K562 (cell line): ENCODE results near the gene POLR3A.

ENCODE experiments used
- ETS1 ChIP-seq: conservative IDR thresholded peaks from 2 replicates; pipeline ENCODE4 v1.6.1; 2011; ENCODE audit warnings: low read depth, mild to moderate bottlenecking, low read length; ENCODE audit not compliant: control insufficient read depth
- JUND ChIP-seq, 2 experiments: IDR thresholded peaks; 2 replicates in 1 of 2; 3 replicates in 1 of 2; pipeline ENCODE4 v1.6.1; 2011; ENCODE audit warnings: borderline replicate concordance in 2 of 2, low read depth in 2 of 2, low read length in 2 of 2, improper control_type of control experiment in 1 of 2, missing biosample characterization in 1 of 2, missing genetic modification characterization in 1 of 2, missing genetic modification reagents in 1 of 2
- SNRNP70 ChIP-seq: fragments of 200-400 bp; formaldehyde crosslinking; optimal IDR thresholded peaks from 2 replicates; pipeline ENCODE3; 2017; ENCODE audit warnings: low read depth, low read length
- TF ChIP-seq, protein P1 (sequence below), 3 experiments: IDR thresholded peaks in 2 of 3; conservative IDR thresholded peaks in 1 of 3; 2 replicates each; pipeline ENCODE4 v1.5.1; 2011 to 2012; ENCODE audit warnings: low read length in 3 of 3, mild to moderate bottlenecking in 3 of 3, control low read depth in 2 of 3, improper control_type of control experiment in 1 of 3, inconsistent platforms in 1 of 3, low read depth in 1 of 3, mixed read lengths in 1 of 3, moderate library complexity in 1 of 3; ENCODE audit not compliant: insufficient read depth in 2 of 3

GRCh38 chr10:78028438-78029268 lies 662 bp downstream of the POLR3A start:
- TF ChIP-seq, protein P1, sequence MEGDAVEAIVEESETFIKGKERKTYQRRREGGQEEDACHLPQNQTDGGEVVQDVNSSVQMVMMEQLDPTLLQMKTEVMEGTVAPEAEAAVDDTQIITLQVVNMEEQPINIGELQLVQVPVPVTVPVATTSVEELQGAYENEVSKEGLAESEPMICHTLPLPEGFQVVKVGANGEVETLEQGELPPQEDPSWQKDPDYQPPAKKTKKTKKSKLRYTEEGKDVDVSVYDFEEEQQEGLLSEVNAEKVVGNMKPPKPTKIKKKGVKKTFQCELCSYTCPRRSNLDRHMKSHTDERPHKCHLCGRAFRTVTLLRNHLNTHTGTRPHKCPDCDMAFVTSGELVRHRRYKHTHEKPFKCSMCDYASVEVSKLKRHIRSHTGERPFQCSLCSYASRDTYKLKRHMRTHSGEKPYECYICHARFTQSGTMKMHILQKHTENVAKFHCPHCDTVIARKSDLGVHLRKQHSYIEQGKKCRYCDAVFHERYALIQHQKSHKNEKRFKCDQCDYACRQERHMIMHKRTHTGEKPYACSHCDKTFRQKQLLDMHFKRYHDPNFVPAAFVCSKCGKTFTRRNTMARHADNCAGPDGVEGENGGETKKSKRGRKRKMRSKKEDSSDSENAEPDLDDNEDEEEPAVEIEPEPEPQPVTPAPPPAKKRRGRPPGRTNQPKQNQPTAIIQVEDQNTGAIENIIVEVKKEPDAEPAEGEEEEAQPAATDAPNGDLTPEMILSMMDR (IDR thresholded peaks at IDR 0.05 in 2 of 3, conservative IDR thresholded peaks at IDR 0.05 in 1 of 3; ENCODE audit: insufficient read depth in 2 of 3, low read depth in 1 of 3, low read length in 3 of 3): no peak
- TF ChIP-seq ETS1: no peak
- TF ChIP-seq JUND (IDR thresholded peaks at IDR 0.05; ENCODE audit: borderline replicate concordance, low read depth, low read length): no peak
- TF ChIP-seq JUND (tag; IDR thresholded peaks at IDR 0.05; ENCODE audit: borderline replicate concordance, low read depth, low read length): no peak
- TF ChIP-seq SNRNP70: no peak
